ENCODE measurements around the gene JPH3.

The JPH3 gene

GRCh38 chr16:87681981-87682570 is 79.8 kb downstream of the JPH3 start:
- peak; percentile 32 to 35 for DNase-seq (ENCODE audit: low read depth in 2 of 2)

- no peak for DNase-seq (ENCODE audit: low read depth in 2 of 2)
These were observed 80.6 kb downstream of the JPH3 start for GRCh38 chr16:87682852-87683399.

GRCh38 chr16:87684106-87684677 is 81.9 kb downstream of the JPH3 start:
- no peak for DNase-seq (ENCODE audit: low read depth in 2 of 2)

- no peak for DNase-seq (ENCODE audit: low read depth in 2 of 2)
These were observed 82.5 kb downstream of the JPH3 start for GRCh38 chr16:87684711-87685404.

GRCh38 chr16:87685405-87685755 is 83.1 kb downstream of the JPH3 start:
- no peak for DNase-seq (ENCODE audit: low read depth in 2 of 2)

GRCh38 chr16:87685766-87686165 is 83.5 kb downstream of the JPH3 start:
- no peak for DNase-seq (ENCODE audit: low read depth in 2 of 2)

GRCh38 chr16:87686697-87687096 is 84.4 kb downstream of the JPH3 start:
- DNase-seq (ENCODE audit: low read depth in 2 of 2): no peak

- DNase-seq (ENCODE audit: low read depth in 2 of 2): no peak
These were observed 85.0 kb downstream of the JPH3 start for GRCh38 chr16:87687126-87687910.

- DNase-seq (ENCODE audit: low read depth in 2 of 2): no peak
These were observed 85.8 kb downstream of the JPH3 start for GRCh38 chr16:87687998-87688529.

- no peak for DNase-seq (ENCODE audit: low read depth in 2 of 2)
These were observed 86.8 kb downstream of the JPH3 start for GRCh38 chr16:87688876-87689815.

GRCh38 chr16:87689956-87690465 is 87.7 kb downstream of the JPH3 start:
- DNase-seq (ENCODE audit: low read depth in 2 of 2): no peak

- no peak for DNase-seq (ENCODE audit: low read depth in 2 of 2)
These were observed 88.8 kb downstream of the JPH3 start for GRCh38 chr16:87690911-87691685.

GRCh38 chr16:87691686-87692079 is 89.4 kb downstream of the JPH3 start:
- no peak for DNase-seq (ENCODE audit: low read depth in 2 of 2)

- DNase-seq (ENCODE audit: low read depth in 2 of 2): no peak
These were observed 89.9 kb downstream of the JPH3 start for GRCh38 chr16:87692176-87692575.

- no peak for DNase-seq (ENCODE audit: low read depth in 2 of 2)
These were observed 90.4 kb downstream of the JPH3 start for GRCh38 chr16:87692756-87693155.

GRCh38 chr16:87693827-87694226 is 91.5 kb downstream of the JPH3 start:
- DNase-seq (ENCODE audit: low read depth in 2 of 2): no peak

- DNase-seq (ENCODE audit: low read depth in 2 of 2): no peak
These were observed 92.3 kb downstream of the JPH3 start for GRCh38 chr16:87694441-87695125.

- DNase-seq (ENCODE audit: low read depth in 2 of 2): no peak
These were observed 93.2 kb downstream of the JPH3 start for GRCh38 chr16:87695534-87695933.

- no peak for DNase-seq (ENCODE audit: low read depth in 2 of 2)
These were observed 94.4 kb downstream of the JPH3 start for GRCh38 chr16:87696726-87697125.

Data from fibroblast of skin of left biceps (primary cell).